ENCODE measurements around the gene ZBED4.

The ZBED4 gene

GRCh38 chr22:49880281-49880680 is 26.6 kb downstream of the ZBED4 start:
- 73 to 77% methylated on average over 20 of the region's 20 CpGs for WGBS, 2 experiments
- Histone ChIP-seq H3K4me3 (ENCODE audit: insufficient read depth, low read depth, low read length) (no peak overlapping the region), H3K4me1 (ENCODE audit: control insufficient read depth, insufficient read depth, low read length) (no peaks in the 10 kb centered on the region), H3K36me3 (ENCODE audit: control insufficient read depth, insufficient read depth, low read length) (peaks cover 18% of the 10 kb centered on the region), H3K27ac (ENCODE audit: insufficient read depth, low read depth, low read length, poor library complexity, severe bottlenecking) (no peak overlapping the region), H3K9me3 (ENCODE audit: control insufficient read depth, low read length) (no peaks in the 10 kb centered on the region), H3K27me3 (ENCODE audit: control insufficient read depth, insufficient read depth, low read length, poor library complexity, severe bottlenecking) (no peaks in the 10 kb centered on the region)

GRCh38 chr22:49881856-49882255 is 28.2 kb downstream of the ZBED4 start:
- Histone ChIP-seq H3K27ac (ENCODE audit: insufficient read depth, low read depth, low read length, poor library complexity, severe bottlenecking) (no peak overlapping the region), H3K4me3 (ENCODE audit: insufficient read depth, low read depth, low read length) (no peak overlapping the region), H3K27me3 (ENCODE audit: control insufficient read depth, insufficient read depth, low read length, poor library complexity, severe bottlenecking) (no peaks in the 10 kb centered on the region), H3K4me1 (ENCODE audit: control insufficient read depth, insufficient read depth, low read length) (no peaks in the 10 kb centered on the region), H3K9me3 (ENCODE audit: control insufficient read depth, low read length) (no peaks in the 10 kb centered on the region), H3K36me3 (ENCODE audit: control insufficient read depth, insufficient read depth, low read length) (peaks cover 33% of the 10 kb centered on the region)
- WGBS, 2 experiments: 97 to 98% methylated on average over 2 of the region's 2 CpGs

DNA sequence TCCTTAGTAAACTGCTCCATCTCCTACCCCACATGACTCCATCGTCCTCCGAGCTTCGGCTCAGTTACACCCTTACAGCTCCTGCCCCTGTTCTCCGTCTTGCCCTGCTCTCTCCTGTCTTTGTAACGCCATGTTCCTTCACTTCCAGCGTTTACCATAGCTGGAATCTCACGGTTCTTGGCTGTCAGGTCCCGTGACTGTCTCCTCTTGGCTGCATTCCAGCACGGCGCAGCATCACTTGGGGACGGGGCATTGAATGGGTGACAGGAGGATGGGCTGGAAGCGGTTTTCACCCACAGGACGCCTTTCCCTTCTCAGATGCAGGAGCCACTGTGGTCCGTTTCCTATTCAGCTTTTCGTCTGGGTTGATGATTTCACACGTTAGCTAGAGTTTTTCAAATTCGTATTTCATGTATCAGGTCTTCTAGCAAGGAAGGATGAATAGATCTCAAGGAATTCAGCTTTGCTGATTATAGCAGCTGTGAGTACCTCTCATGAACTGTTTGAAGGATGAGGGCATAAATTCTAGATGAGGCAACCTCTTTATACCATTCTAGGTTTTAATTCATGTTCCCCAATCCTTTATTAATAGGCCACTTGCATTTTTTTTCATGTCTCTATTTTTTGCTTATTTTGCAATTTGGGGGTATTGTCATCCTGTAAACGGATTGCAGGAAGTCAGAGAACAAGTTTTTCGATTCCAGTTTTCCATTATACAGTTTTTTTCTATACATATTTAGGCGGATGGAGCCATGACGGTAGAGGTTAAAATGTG is 29.1 kb downstream of the ZBED4 start:
- 88 to 93% methylated on average over 20 to 21 of the region's 21 CpGs for WGBS, 2 experiments
- Histone ChIP-seq H3K27me3 (ENCODE audit: control insufficient read depth, insufficient read depth, low read length, poor library complexity, severe bottlenecking) (no peaks in the 10 kb centered on the region), H3K27ac (ENCODE audit: insufficient read depth, low read depth, low read length, poor library complexity, severe bottlenecking) (no peak overlapping the region), H3K9me3 (ENCODE audit: control insufficient read depth, low read length) (no peaks in the 10 kb centered on the region), H3K4me1 (ENCODE audit: control insufficient read depth, insufficient read depth, low read length) (no peaks in the 10 kb centered on the region), H3K4me3 (ENCODE audit: insufficient read depth, low read depth, low read length) (no peak overlapping the region), H3K36me3 (ENCODE audit: control insufficient read depth, insufficient read depth, low read length) (peaks cover 37% of the 10 kb centered on the region)

DNA sequence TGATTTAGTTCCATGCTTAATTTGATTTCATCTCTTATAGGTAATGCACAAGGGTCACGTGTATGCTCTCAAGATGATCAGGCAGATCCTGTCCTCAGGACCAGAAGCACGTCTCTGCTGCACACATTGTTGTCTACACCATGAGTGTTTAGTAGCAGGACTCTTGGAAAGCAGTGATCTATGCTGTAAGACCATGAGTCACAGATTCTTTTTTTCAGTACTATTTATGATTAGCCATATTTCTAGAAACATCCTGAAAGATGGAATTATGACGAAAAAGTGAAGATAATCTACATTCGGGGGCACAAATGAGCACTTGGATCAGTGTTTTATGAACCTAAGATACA is 29.6 kb downstream of the ZBED4 start:
- H3K36me3 ChIP-seq (ENCODE audit: control insufficient read depth, insufficient read depth, low read length): peaks cover 37% of the 10 kb centered on the region
- H3K4me1 ChIP-seq (ENCODE audit: control insufficient read depth, insufficient read depth, low read length): no peaks in the 10 kb centered on the region
- H3K9me3 ChIP-seq (ENCODE audit: control insufficient read depth, low read length): no peaks in the 10 kb centered on the region
- H3K27me3 ChIP-seq (ENCODE audit: control insufficient read depth, insufficient read depth, low read length, poor library complexity, severe bottlenecking): no peaks in the 10 kb centered on the region
- no peak overlapping the region for H3K27ac ChIP-seq (ENCODE audit: insufficient read depth, low read depth, low read length, poor library complexity, severe bottlenecking)
- 96 to 97% methylated on average over 4 of the region's 4 CpGs for WGBS, 2 experiments
- H3K4me3 ChIP-seq (ENCODE audit: insufficient read depth, low read depth, low read length): no peak overlapping the region

DNA sequence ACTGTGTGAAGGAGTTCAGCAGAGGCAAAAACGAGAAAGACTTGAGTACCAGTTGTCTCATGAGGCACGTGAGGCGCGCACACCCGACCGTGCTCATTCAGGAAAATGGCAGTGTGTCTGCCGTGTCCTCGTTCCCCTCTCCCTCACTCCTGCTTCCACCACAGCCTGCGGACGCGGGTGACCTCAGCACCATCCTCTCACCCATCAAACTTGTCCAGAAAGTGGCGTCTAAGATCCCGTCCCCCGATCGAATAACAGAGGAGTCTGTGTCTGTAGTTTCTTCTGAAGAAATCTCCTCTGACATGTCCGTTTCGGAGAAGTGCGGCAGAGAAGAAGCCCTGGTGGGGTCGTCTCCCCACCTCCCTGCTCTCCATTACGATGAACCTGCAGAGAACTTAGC is 30.4 kb downstream of the ZBED4 start:
- 96 to 97% methylated on average over 20 of the region's 20 CpGs for WGBS, 2 experiments
- Histone ChIP-seq H3K27ac (ENCODE audit: insufficient read depth, low read depth, low read length, poor library complexity, severe bottlenecking) (no peak overlapping the region), H3K4me3 (ENCODE audit: insufficient read depth, low read depth, low read length) (no peak overlapping the region), H3K27me3 (ENCODE audit: control insufficient read depth, insufficient read depth, low read length, poor library complexity, severe bottlenecking) (no peaks in the 10 kb centered on the region), H3K4me1 (ENCODE audit: control insufficient read depth, insufficient read depth, low read length) (no peaks in the 10 kb centered on the region), H3K9me3 (ENCODE audit: control insufficient read depth, low read length) (no peaks in the 10 kb centered on the region), H3K36me3 (ENCODE audit: control insufficient read depth, insufficient read depth, low read length) (peaks cover 44% of the 10 kb centered on the region)

DNA sequence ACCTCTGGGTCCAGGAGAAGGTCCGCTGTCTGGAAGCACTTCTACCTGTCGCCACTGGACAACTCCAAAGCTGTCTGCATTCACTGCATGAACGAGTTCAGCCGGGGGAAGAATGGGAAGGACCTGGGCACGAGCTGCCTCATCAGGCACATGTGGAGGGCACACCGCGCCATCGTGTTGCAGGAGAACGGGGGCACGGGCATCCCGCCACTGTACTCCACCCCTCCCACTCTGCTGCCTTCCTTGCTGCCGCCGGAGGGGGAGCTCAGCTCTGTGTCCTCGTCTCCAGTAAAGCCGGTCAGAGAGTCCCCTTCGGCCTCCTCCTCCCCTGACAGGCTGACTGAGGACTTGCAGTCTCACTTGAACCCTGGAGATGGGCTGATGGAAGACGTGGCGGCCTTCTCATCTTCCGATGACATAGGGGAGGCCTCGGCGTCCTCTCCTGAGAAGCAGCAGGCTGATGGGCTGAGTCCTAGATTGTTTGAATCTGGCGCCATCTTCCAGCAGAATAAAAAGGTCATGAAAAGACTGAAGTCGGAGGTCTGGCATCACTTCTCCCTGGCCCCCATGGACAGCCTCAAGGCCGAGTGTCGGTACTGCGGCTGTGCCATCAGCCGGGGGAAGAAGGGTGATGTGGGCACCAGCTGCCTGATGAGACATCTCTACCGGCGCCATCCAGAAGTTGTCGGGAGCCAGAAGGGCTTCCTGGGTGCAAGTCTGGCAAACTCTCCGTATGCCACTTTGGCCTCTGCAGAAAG is 31.0 kb downstream of the ZBED4 start:
- H3K9me3 ChIP-seq (ENCODE audit: control insufficient read depth, low read length): no peaks in the 10 kb centered on the region
- H3K36me3 ChIP-seq (ENCODE audit: control insufficient read depth, insufficient read depth, low read length): peaks cover 50% of the 10 kb centered on the region
- no peak overlapping the region for H3K4me3 ChIP-seq (ENCODE audit: insufficient read depth, low read depth, low read length)
- no peaks in the 10 kb centered on the region for H3K4me1 ChIP-seq (ENCODE audit: control insufficient read depth, insufficient read depth, low read length)
- no peak overlapping the region for H3K27ac ChIP-seq (ENCODE audit: insufficient read depth, low read depth, low read length, poor library complexity, severe bottlenecking)
- H3K27me3 ChIP-seq (ENCODE audit: control insufficient read depth, insufficient read depth, low read length, poor library complexity, severe bottlenecking): no peaks in the 10 kb centered on the region
- WGBS, 2 experiments: 93% methylated on average over 31 of the region's 31 CpGs

- peaks cover 53% of the 10 kb centered on the region for H3K36me3 ChIP-seq (ENCODE audit: control insufficient read depth, insufficient read depth, low read length)
- no peaks in the 10 kb centered on the region for H3K27me3 ChIP-seq (ENCODE audit: control insufficient read depth, insufficient read depth, low read length, poor library complexity, severe bottlenecking)
- H3K27ac ChIP-seq (ENCODE audit: insufficient read depth, low read depth, low read length, poor library complexity, severe bottlenecking): no peak overlapping the region
- no peak overlapping the region for H3K4me3 ChIP-seq (ENCODE audit: insufficient read depth, low read depth, low read length)
- H3K9me3 ChIP-seq (ENCODE audit: control insufficient read depth, low read length): no peaks in the 10 kb centered on the region
- H3K4me1 ChIP-seq (ENCODE audit: control insufficient read depth, insufficient read depth, low read length): no peaks in the 10 kb centered on the region
- WGBS, 2 experiments: 96% methylated on average over 17 of the region's 17 CpGs
Observed at GRCh38 chr22:49885281-49885680, 31.6 kb downstream of the ZBED4 start.

DNA sequence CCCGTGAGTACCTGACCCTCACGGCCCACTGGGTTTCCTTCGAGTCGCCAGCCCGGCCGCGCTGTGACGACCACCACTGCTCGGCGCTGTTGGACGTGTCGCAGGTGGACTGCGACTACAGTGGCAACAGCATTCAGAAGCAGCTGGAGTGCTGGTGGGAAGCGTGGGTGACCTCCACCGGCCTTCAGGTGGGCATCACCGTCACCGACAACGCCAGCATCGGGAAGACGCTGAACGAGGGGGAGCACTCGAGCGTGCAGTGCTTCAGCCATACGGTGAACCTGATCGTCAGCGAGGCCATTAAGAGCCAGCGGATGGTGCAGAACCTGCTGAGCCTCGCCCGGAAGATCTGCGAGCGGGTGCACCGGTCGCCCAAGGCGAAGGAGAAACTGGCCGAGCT is 32.2 kb downstream of the ZBED4 start:
- Histone ChIP-seq H3K9me3 (ENCODE audit: control insufficient read depth, low read length) (no peaks in the 10 kb centered on the region), H3K27me3 (ENCODE audit: control insufficient read depth, insufficient read depth, low read length, poor library complexity, severe bottlenecking) (no peaks in the 10 kb centered on the region), H3K27ac (ENCODE audit: insufficient read depth, low read depth, low read length, poor library complexity, severe bottlenecking) (no peak overlapping the region), H3K36me3 (ENCODE audit: control insufficient read depth, insufficient read depth, low read length) (peaks cover 53% of the 10 kb centered on the region), H3K4me1 (ENCODE audit: control insufficient read depth, insufficient read depth, low read length) (no peaks in the 10 kb centered on the region), H3K4me3 (ENCODE audit: insufficient read depth, low read depth, low read length) (no peak overlapping the region)
- 96 to 97% methylated on average over 35 of the region's 35 CpGs for WGBS, 2 experiments

DNA sequence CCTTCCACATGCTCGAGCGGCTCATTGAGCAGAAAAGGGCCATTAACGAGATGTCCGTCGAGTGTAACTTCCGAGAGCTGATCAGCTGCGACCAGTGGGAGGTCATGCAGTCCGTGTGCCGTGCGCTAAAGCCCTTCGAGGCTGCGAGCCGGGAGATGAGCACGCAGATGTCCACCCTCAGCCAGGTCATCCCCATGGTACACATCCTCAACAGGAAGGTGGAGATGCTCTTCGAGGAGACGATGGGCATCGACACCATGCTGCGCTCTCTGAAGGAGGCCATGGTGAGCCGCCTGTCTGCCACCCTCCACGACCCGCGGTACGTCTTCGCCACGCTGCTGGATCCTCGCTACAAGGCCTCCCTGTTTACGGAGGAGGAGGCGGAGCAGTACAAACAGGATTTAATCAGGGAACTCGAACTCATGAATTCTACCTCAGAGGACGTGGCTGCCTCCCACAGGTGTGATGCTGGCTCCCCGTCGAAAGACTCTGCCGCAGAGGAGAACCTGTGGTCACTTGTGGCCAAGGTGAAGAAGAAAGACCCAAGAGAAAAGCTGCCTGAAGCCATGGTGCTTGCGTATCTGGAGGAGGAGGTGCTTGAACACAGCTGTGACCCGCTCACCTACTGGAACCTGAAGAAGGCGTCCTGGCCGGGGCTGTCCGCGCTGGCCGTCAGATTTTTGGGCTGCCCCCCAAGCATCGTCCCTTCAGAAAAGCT is 32.9 kb downstream of the ZBED4 start:
- 96 to 98% methylated on average over 41 of the region's 41 CpGs for WGBS, 2 experiments

DNA sequence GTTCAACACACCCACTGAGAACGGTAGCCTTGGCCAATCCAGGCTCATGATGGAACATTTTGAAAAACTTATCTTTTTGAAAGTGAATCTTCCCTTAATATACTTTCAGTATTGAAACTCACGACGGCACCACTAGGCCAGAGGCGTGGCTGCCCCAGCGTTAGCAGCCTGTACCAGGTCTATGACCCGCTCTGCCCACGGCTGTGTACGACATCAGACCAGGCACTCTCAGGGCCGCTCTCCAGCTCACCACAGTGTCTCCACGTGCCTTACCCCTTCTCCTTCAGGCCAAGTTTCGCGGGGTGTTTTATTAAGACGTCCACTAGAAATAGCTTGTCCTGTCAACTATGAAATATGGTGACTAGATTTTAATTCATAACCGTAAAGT is 33.4 kb downstream of the ZBED4 start:
- no peaks in the 10 kb centered on the region for H3K4me1 ChIP-seq (ENCODE audit: control insufficient read depth, insufficient read depth, low read length)
- 95 to 97% methylated on average over 14 of the region's 14 CpGs for WGBS, 2 experiments
- H3K9me3 ChIP-seq (ENCODE audit: control insufficient read depth, low read length): no peaks in the 10 kb centered on the region
- H3K27ac ChIP-seq (ENCODE audit: insufficient read depth, low read depth, low read length, poor library complexity, severe bottlenecking): no peak overlapping the region
- peaks cover 57% of the 10 kb centered on the region for H3K36me3 ChIP-seq (ENCODE audit: control insufficient read depth, insufficient read depth, low read length)
- H3K27me3 ChIP-seq (ENCODE audit: control insufficient read depth, insufficient read depth, low read length, poor library complexity, severe bottlenecking): no peaks in the 10 kb centered on the region
- no peak overlapping the region for H3K4me3 ChIP-seq (ENCODE audit: insufficient read depth, low read depth, low read length)

More for the DNA sequence above, 32.9 kb downstream of the ZBED4 start:
- Histone ChIP-seq H3K27ac (ENCODE audit: insufficient read depth, low read depth, low read length, poor library complexity, severe bottlenecking) (no peak overlapping the region), H3K27me3 (ENCODE audit: control insufficient read depth, insufficient read depth, low read length, poor library complexity, severe bottlenecking) (no peaks in the 10 kb centered on the region), H3K4me1 (ENCODE audit: control insufficient read depth, insufficient read depth, low read length) (no peaks in the 10 kb centered on the region), H3K4me3 (ENCODE audit: insufficient read depth, low read depth, low read length) (no peak overlapping the region), H3K36me3 (ENCODE audit: control insufficient read depth, insufficient read depth, low read length) (peaks cover 56% of the 10 kb centered on the region), H3K9me3 (ENCODE audit: control insufficient read depth, low read length) (no peaks in the 10 kb centered on the region)

All from ectodermal cell (in vitro differentiated cells).